HG02981 (cell line): Measurements from ENCODE around the gene MALRD1.

ENCODE experiments used
- ATAC-seq: cut with Tn5 transposase; IDR thresholded peaks from one replicate; pipeline ENCODE4 v1.9.1; 2021; ENCODE audit warnings: mild to moderate bottlenecking, moderate library complexity; ENCODE audit not compliant: unreplicated experiment

MALRD1 gene

DNA sequence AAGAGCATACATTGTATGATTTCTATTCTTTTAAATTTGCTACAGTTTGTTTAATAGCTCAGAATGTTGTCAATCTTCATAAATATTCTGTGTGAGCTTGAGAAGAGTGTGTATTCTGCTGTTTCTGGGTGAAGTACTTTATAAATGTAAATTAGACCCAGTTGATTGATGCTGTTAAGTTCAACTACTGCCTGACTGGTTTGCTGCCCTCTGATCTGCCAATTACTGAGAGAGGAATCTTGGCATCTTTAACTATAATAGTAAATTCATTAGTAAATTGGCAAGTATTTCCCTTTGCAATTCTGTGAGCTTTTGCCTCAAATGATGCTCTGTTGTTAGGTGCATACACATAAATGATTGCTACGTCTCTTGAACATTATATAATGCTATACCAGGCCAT, 512.6 kb downstream of the MALRD1 start:
- ATAC-seq: no peak

DNA sequence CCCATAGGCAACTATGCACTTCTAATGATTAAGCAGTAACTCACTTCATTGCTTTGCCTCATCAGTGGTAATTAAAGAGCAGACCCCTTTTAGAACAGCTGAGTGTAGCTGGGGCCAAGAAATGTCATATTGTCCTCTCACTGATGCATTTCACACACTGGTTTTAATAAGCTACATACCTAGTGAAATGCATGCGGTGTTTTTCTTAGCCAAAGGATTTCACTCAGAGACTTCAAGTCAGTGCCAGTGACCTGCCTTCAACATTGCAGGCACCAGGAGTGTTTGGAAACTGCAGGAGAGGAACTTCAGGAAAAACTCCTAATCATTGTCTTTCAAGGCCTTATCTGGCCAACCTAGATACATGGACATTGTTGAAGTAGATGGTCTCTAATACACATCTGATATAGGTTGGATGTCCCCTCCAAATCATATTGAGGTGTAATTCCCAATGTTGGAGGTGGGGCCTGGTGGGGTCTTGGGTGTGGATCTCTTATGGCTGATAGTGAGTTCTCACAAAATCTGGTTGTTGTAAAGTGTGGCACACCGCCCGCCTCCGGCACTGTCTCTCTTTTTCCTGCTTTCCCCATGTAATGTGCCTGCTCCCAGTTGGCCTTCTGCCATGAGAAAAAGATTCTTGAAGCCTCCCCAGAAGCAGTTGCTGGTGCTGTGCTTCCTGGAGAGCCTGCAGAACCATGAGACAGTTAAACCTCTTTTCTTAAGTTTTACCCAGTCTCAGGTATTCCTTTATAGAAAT, 515.0 kb downstream of the MALRD1 start:
- no peak for ATAC-seq

DNA sequence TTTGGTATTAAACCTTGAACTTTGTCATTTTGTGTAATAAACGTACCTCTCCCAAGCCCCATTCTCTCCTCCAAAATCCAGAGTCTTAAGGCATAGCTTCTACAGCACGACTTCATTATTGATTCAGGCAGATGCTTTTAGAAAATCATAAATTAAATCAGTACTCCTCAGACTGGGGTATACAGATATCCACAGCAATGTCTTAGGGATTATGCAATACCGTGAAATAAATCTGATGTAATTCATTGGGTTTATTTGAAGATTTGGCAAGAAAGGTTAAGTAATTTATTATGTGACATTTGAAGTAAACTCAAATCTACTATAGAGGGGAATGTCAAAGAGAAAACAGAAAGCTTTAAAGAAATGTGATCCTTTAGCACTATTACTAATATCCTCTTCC, 521.5 kb downstream of the MALRD1 start:
- no peak for ATAC-seq

DNA sequence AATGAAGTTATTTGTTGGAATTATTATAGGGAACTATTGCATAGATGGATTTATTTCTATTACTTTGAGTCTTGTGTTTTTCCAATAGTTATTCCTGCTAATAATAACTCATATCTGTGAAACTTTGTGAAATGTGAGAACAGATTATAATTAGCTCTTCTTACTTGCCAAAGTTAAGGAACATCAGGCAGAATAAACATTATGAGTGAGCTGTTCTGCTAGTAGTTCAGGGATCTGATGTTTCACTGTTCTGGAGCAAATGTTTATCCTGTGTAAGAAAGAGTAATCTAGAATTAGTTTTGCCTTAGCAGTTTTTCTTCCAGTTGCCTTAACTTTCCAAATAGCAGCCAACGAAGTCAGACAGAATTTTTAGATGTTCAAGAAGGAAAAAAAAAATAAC, 522.4 kb downstream of the MALRD1 start:
- ATAC-seq: no peak

DNA sequence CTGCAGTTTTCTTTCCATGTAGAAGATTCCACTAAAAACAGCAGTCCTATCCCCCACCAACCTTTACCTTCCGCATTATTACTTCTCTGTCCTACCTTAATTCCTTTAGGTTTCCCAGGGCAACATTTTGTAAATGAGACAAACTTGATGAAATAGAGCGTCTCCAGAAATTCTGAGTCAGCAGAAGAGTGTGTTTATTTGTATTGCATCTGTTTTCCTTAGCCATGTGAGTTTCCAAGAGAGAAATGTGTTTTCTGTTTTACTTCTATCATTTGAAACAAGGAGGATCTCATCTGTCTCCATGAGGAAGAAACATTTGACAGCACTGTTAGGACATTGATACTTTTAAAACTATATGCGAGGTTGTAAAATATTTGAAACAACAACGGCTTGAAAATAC, 523.5 kb downstream of the MALRD1 start:
- no peak for ATAC-seq

DNA sequence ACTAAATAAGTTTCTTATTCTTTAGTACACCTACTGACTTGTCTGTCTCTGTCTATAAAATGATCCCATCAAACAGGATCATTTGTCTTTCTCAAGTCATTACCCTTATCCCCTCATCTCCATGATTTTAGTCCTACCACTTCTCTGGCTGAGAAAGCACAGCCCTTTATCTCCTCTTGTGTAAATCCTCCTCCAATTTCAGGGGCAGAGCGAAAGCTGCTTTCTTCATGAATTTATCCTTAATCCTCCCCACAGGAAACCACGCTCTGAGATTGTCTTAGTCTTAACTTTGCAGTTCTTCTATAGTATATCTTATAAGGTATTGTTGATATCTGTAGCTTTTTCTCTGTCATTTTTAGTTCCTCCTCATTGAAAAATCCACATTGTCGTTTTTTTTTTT, 528.0 kb downstream of the MALRD1 start:
- ATAC-seq: no peak

DNA sequence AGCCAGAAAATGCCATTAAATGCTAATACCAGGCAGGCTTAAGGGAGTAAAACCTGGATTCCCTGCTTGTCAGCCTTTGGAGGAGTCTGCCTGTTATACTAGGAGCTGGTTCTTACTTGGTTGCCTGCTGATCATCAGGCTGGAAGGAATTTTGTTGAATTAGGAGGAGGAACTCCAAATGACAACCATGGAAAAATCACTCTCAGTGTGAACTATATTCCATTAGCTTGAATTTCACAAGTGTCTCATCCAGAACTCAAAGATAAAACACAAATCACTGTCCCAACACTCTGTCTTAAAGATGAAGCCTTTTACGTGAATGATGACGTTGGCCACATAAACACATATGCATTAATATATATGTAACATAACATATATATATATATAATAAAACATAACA, 528.8 kb downstream of the MALRD1 start:
- ATAC-seq: no peak

DNA sequence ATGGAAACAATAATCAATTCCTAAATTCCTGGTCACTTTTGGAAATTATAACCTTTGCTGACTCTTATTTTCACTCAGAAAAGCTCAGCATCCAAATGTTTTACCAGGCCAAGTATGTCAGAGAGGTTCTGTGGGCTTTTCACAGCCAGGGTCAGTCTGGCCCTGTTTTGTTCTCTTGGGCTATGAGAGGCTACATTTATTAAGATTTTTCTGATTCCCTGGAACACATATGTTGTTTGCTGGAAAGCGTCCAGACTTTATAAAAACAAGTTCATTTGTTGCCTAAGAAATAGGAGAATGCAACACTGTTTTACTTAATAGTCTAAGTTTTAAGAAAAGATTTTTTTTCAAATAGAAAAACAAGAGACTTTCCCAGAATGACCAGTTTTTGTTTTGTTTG, 529.2 kb downstream of the MALRD1 start:
- no peak for ATAC-seq

DNA sequence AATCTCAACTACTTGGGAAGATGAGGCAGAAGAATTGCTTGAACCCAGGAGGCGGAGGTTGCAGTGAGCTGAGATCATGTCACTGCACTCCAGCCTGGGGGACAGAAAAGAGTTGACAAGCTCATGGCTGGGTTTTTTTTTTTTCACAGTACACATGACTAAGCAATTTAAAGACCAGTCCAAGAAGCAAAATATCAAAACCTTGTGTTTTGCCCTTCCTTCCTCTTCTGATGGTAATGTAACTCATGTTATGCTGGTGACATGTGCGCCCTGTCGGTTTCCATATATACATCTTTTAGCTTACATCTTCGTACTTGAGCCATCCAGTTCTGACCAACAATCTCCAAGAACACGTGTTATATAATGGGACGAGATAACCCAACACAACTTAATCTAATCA, 530.0 kb downstream of the MALRD1 start:
- ATAC-seq: no peak

DNA sequence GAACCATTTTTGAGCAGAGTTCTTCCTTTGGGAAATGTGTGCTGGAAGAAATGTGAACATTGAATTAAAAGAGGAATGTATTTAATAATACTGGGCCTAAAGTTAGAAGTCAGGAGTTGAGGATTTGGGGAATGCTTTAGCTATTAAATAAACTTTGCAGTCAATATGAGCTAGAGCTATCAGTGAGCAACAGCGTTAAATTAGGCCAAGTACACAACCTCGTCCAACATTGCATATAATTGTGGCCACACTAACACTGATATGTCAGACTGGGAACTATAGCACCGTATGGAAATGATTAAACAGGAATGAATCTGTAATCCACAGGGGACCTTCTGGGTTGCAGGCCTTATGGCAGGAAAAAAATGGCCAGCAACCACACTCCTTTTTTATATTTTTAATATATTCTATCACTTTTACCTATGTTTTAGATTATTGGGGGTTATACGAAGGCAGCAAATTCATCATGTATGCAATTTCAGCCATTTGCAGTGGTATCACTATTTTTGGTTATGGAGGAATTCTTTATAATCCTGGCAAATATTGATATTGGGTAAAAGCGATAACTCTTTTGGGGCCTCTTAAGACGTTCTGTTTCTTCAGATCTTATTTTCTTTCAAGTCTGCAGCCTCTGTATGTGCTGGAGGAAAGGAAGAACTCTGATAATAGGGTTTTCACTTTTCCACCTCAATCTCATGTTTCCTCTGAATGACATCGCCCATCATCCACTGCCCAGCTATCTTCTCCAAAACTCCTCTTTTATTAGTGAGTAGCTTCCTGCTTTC, 531.4 kb downstream of the MALRD1 start:
- no peak for ATAC-seq

DNA sequence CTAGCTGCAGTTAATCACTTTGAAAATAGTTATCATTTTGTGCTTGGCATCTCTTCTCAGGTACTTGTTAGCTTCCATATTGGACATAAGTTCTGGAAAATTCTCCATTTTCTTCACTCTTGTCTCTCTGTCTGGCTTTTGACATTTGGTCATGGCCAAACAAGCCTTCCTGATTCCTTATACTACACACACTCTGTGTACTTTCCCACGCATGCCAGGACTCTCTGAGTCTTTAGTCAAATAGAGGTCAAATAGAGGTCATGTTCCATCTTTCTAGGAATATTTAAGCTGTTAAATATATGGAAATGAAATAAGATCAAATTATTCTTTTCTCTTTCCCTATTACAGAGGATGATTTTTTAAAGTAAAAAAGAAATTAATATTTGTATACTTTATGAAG, 532.1 kb downstream of the MALRD1 start:
- no peak for ATAC-seq

DNA sequence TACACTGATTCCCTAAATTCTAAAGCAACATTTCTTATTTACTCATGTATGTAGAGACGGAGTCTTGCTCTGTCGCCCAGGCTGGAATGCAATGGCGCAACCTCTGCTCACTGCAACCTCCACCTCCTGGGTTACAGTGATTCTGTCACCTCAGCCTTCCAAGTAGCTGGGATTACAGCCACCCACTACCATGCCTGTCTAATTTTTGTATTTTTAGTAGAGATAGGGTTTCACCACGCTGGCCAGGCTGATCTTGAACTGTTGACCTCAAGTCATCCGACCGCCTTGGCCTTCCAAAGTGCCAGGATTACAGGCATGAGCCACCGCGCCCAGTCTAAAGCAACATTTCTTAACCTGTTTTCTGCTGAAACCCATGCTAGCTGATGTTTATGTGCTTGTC, 540.0 kb downstream of the MALRD1 start:
- no peak for ATAC-seq

DNA sequence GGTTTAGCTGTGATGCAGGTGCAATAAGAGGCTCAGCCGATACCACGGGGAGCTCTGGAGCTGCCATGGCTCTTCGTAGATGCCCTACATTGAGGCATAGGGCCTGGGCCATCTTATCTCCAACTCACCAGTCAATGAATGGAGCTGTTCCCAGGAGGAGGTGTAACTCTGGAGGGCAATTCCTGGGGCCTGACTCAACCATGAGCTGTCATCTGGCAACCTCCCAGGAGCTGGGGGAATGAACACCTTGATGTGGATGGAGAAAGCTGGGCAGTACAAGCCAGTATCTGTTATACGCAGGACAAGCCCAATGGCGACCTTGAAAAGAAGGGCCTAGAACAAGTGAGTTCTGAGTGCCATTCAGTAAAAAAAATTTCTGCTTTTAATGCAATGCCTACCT, 543.7 kb downstream of the MALRD1 start:
- no peak for ATAC-seq

DNA sequence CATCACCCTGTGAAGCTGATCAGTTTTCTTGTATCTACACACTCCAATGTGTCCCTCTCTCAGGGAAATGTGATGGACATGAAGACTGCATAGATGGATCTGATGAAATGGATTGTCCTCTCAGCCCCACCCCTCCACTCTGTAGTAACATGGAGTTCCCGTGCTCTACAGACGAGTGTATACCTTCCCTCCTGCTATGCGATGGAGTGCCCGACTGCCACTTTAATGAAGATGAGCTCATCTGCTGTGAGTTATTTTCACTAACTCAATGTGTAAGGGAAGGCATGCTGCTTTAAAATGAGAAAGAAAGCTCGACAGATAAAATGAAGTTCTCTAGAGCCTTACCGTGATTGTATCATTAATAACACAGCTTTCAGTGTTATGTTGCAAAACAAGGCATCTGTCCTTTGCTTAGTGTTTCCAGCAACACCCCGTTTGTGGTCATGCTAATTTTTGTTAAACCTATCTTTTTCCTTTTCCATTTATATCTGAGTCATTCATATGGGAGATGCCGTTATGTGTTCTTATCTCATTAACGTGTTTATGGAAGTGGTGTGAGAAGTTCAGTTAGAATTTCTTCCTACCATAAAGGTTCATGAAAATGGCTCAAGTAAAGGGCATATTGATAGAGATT, 546.7 kb downstream of the MALRD1 start:
- ATAC-seq: no peak

DNA sequence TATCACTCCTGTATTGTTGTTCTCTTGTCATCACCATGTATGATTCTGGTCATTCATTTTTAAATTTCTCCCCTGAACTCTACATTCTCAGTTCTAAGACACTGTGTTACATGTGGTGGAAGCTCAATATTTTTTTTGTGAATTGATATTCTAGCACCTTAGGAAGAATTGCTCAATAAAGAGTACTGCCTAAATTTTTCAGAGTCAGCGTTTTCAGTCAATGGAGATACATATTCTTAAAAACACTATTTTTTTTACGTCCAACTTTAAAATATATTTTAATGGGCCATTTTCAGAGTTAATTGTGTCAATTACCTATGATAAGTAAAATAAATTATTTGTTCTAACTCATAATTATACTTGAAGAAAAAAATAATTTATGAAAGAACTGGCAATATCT, 557.2 kb downstream of the MALRD1 start:
- ATAC-seq: no peak

DNA sequence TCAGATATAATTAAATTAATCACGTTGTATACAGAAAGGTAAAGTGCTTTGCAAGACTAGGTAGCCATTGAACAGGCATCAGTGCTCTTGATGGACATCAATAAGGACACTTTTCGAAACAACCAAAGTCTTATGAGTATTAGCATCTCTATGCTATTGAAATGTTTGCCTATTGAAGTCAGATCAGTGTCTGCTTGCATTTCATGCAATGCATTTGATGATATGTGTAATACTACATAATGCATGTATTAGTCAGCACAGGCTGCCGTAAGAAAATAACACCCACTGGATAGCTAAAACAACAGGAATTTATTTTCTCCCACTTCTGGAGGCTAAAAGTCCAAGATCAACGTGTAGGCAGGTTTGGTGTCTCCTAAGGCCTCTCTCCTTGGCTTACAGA, 558.4 kb downstream of the MALRD1 start:
- no peak for ATAC-seq

DNA sequence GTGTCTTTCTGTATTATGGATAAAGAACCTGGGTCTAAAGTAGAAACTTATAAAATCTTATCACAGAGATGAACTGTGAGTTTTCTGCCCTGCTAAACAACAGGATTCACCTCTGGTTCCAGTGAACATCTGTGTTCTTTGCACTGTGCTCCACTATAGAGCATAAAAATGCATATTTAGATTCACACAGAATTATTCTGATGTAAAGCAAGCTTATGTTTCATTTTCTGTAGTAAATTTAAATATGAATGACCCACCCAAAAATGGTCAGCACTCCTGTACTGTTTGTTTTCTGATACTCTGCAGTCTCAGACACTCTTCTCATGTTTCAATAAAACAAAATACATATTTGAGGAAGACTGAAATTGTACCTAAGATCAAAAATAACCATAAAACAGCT, 563.2 kb downstream of the MALRD1 start:
- ATAC-seq: no peak

DNA sequence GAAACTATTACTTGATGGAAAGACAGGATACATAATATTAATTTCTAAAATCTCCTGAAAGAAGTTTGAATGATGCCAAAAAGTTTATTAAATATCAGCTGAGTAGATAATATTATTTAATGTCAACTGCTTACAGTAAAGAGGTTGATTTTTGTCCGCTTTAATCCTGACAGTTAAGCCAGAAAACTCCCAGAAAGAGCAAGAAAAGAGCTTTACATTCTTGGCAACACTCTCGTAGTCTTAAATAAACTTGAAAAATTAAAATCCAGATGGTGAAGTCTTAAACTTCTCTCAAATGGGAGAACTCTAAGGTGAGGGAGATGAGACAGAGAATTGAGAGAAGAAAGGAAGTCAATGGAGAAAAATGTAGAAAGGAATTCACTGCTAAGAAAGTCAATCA, 568.4 kb downstream of the MALRD1 start:
- ATAC-seq: no peak

DNA sequence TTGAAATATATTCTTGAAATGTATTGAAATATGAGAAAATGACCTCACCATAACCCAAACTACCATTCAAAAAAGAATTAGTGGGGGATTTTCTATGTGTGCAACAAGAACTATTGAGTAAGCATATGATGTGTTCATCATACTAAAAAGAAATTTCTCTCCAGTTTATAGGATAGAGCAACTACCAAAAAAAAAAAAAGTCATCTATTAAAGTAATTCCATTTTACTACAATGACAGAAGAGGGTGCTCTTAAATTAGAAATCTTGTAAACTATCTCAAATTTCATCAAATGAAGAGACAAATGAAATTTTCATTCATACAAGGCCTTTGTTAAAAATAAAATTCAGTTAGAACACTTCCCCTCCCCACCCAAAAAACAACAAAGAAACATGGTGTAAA, 572.2 kb downstream of the MALRD1 start:
- no peak for ATAC-seq

DNA sequence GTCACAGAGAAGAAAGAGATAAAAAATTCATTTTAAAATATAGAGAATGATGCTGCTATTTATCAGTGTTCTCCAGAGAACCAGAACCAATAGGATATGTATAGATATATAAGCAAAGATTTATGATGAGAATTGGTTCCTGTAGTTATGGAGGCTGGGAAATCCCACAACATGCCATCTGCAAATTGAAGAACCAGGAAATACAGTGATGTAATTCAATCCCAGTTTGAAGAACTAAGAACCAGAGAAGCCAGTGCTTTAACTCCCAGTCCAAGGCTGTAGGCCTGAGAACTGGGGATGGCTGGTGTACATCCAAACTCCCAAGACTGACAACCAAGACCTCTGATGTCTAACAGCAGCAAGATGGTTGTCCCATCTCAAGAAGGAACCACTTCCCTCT, 574.7 kb downstream of the MALRD1 start:
- no peak for ATAC-seq

DNA sequence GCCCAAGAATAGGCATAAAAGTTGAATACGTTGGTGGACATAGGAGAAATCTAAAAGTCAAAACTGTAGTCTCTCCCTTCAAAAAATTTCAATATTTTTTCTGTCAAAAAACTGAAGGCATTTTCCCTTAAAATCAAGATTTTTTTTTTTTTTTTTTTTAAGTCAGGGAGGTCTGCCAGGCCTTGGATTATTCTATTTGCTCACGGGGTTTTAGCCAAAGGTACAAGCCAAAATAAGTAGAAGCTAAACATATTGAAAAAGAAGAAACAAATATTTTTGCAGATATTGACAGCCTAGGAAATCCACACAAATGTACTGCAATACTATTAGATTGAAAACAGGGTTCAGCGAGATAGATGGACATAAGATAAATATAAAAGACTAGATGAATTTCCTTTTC, 577.6 kb downstream of the MALRD1 start:
- no peak for ATAC-seq
